H9 (cell line): ENCODE results near the gene MGAT5B. TPM values are rescaled to one million over a fixed set of nuclear protein-coding genes. Genes with fewer than 3 reads are reported as not detected.

Experiments used
- DNase-seq: peaks from one replicate; pipeline ENCODE4 v3.0.0-alpha.2; 2017
- H2AFZ ChIP-seq: one replicate; pipeline ENCODE4 v1.6.1; 2013; ENCODE audit warnings: mild to moderate bottlenecking, low read length, control low read depth, moderate library complexity
- H2AK5ac ChIP-seq: 2 replicates; pipeline ENCODE4 v1.6.1; 2013; ENCODE audit warnings: low read length, control low read depth, mixed read lengths; ENCODE audit not compliant: insufficient read length
- H2BK120ac ChIP-seq: one replicate; pipeline ENCODE4 v1.6.1; 2013; ENCODE audit warnings: low read depth, mild to moderate bottlenecking, low read length, control low read depth, inconsistent platforms; ENCODE audit not compliant: poor library complexity, severe bottlenecking
- H2BK12ac ChIP-seq: 2 replicates; pipeline ENCODE4 v1.6.1; 2013; ENCODE audit warnings: low read length, control low read depth, mixed read lengths, low read depth; ENCODE audit not compliant: insufficient read length
- H2BK15ac ChIP-seq: 2 replicates; pipeline ENCODE4 v1.6.1; 2013; ENCODE audit warnings: low read depth, low read length, control low read depth
- H2BK20ac ChIP-seq: one replicate; pipeline ENCODE4 v1.6.1; 2013; ENCODE audit warnings: low read depth, mild to moderate bottlenecking, low read length, control low read depth, inconsistent platforms; ENCODE audit not compliant: poor library complexity, severe bottlenecking
- H2BK5ac ChIP-seq: 2 replicates; pipeline ENCODE4 v1.6.1; 2013; ENCODE audit warnings: low read length, control low read depth, mixed read lengths; ENCODE audit not compliant: insufficient read length
- H3K14ac ChIP-seq: 2 replicates; pipeline ENCODE4 v1.6.1; 2013; ENCODE audit warnings: low read length, control low read depth; ENCODE audit not compliant: insufficient read depth
- H3K18ac ChIP-seq: 2 replicates; pipeline ENCODE4 v1.6.1; 2013; ENCODE audit warnings: low read depth, mild to moderate bottlenecking, mixed read lengths, low read length, control low read depth; ENCODE audit not compliant: insufficient read length
- H3K23ac ChIP-seq: 2 replicates; pipeline ENCODE4 v1.6.1; 2013; ENCODE audit warnings: low read length, control low read depth, mixed read lengths, low read depth; ENCODE audit not compliant: insufficient read length
- H3K23me2 ChIP-seq: 2 replicates; pipeline ENCODE4 v1.6.1; 2013; ENCODE audit warnings: low read depth, mild to moderate bottlenecking, mixed read lengths, low read length, control low read depth; ENCODE audit not compliant: insufficient read length, poor library complexity, severe bottlenecking
- H3K27ac ChIP-seq: 2 replicates; pipeline ENCODE4 v1.5.1; 2013; ENCODE audit warnings: low read length, control low read depth, mixed read lengths, low read depth; ENCODE audit not compliant: insufficient read length
- H3K27me3 ChIP-seq: 2 replicates; pipeline ENCODE4 v1.6.1; 2013; ENCODE audit warnings: low read length, control low read depth, inconsistent platforms; ENCODE audit not compliant: insufficient read depth
- H3K4ac ChIP-seq: 2 replicates; pipeline ENCODE4 v1.6.1; 2013; ENCODE audit warnings: low read depth, mild to moderate bottlenecking, control low read depth, inconsistent platforms, low read length, moderate library complexity
- H3K4me1 ChIP-seq: 2 replicates; pipeline ENCODE4 v1.6.1; 2013; ENCODE audit warnings: low read length, control low read depth, inconsistent platforms; ENCODE audit not compliant: insufficient read depth
- H3K4me2 ChIP-seq: 2 replicates; pipeline ENCODE4 v1.6.1; 2013; ENCODE audit warnings: low read length, control low read depth, mixed read lengths; ENCODE audit not compliant: insufficient read length, insufficient read depth
- H3K56ac ChIP-seq: 2 replicates; pipeline ENCODE4 v1.6.1; 2013; ENCODE audit warnings: low read depth, mild to moderate bottlenecking, mixed read lengths, low read length, control low read depth; ENCODE audit not compliant: insufficient read length
- H3K79me1 ChIP-seq: 2 replicates; pipeline ENCODE4 v1.6.1; 2013; ENCODE audit warnings: low read depth, mild to moderate bottlenecking, moderate library complexity, low read length, control low read depth, inconsistent platforms; ENCODE audit not compliant: insufficient read depth, poor library complexity, severe bottlenecking
- H3K79me2 ChIP-seq: 2 replicates; pipeline ENCODE4 v1.6.1; 2013; ENCODE audit warnings: low read length, control low read depth, inconsistent platforms; ENCODE audit not compliant: insufficient read depth
- H3K9ac ChIP-seq: 2 replicates; pipeline ENCODE4 v1.6.1; 2013; ENCODE audit warnings: low read length, control low read depth, mixed read lengths; ENCODE audit not compliant: insufficient read length; ENCODE audit errors: extremely low read depth
- H3K9me3 ChIP-seq: one replicate; pipeline ENCODE4 v1.6.1; 2013; ENCODE audit warnings: low read depth, low read length, inconsistent platforms; ENCODE audit not compliant: control insufficient read depth
- H3T11ph ChIP-seq: one replicate; pipeline ENCODE4 v1.6.1; 2013; ENCODE audit warnings: mild to moderate bottlenecking, low read length, control low read depth, inconsistent platforms
- H4K20me1 ChIP-seq: one replicate; pipeline ENCODE4 v1.6.1; 2013; ENCODE audit not compliant: control insufficient read depth, insufficient read length, insufficient read depth
- H4K5ac ChIP-seq: 2 replicates; pipeline ENCODE4 v1.6.1; 2013; ENCODE audit warnings: low read depth, mild to moderate bottlenecking, mixed read lengths, low read length, control low read depth; ENCODE audit not compliant: insufficient read length
- H4K8ac ChIP-seq: replicated peaks from 2 replicates; pipeline ENCODE4 v1.6.1; 2013; ENCODE audit warnings: low read length, control low read depth, mixed read lengths, low read depth; ENCODE audit not compliant: insufficient read length
- H4K91ac ChIP-seq: 2 replicates; pipeline ENCODE4 v1.6.1; 2013; ENCODE audit warnings: low read depth, mild to moderate bottlenecking, moderate library complexity, mixed read lengths, low read length, control low read depth; ENCODE audit not compliant: insufficient read length
- H3K27ac Mint-ChIP-seq, 3 experiments: 2 replicates in 2 of 3; 3 replicates in 1 of 3; pipeline ENCODE4 v1.8.0; 2020 to 2021; ENCODE audit warnings: mixed read lengths in 3 of 3, mild to moderate bottlenecking in 1 of 3, moderate library complexity in 1 of 3
- H3K27me3 Mint-ChIP-seq: 2 replicates; pipeline ENCODE4 v1.8.0; 2021; ENCODE audit warnings: low read depth, mild to moderate bottlenecking, moderate library complexity, mixed read lengths
- H3K36me3 Mint-ChIP-seq, 3 experiments: 2 replicates in 2 of 3; 3 replicates in 1 of 3; pipeline ENCODE4 v1.8.0; 2020 to 2021; ENCODE audit warnings: low read depth in 3 of 3, mixed read lengths in 3 of 3; ENCODE audit not compliant: insufficient read depth in 1 of 3
- H3K4me1 Mint-ChIP-seq, 2 experiments: 2 replicates each; pipeline ENCODE4 v1.8.0; 2020; ENCODE audit warnings: mixed read lengths in 2 of 2
- H3K4me3 Mint-ChIP-seq, 2 experiments: 2 replicates in 1 of 2; 3 replicates in 1 of 2; pipeline ENCODE4 v1.8.0; 2020 to 2021; ENCODE audit warnings: mild to moderate bottlenecking in 2 of 2, mixed read lengths in 2 of 2, moderate library complexity in 1 of 2
- H3K9me3 Mint-ChIP-seq, 2 experiments: 2 replicates in 1 of 2; 3 replicates in 1 of 2; pipeline ENCODE4 v1.8.0; 2020; ENCODE audit warnings: mild to moderate bottlenecking in 2 of 2, mixed read lengths in 2 of 2, moderate library complexity in 1 of 2
- CTCF ChIP-seq: fragments of 200-600 bp; sonication (generic); conservative IDR thresholded peaks from 3 replicates; pipeline ENCODE4 v1.8.0; 2021; ENCODE audit warnings: antibody characterized with exemption, mild to moderate bottlenecking
- WGBS: extraction: QIAGEN DNeasy Blood & Tissue Kit; methylation state at CpG from one replicate; pipeline ENCODE4 v1.1.7; 2013; ENCODE audit warnings: missing lambda C conversion rate, low lambda C conversion rate, mixed read lengths; ENCODE audit not compliant: insufficient read length; ENCODE audit errors: extremely low coverage; 5-methylcytosine and 5-hydroxymethylcytosine counted together
- total RNA-seq: library from RNA; stranded (reverse); gene quantifications from 2 replicates; pipeline ENCODE4 v1.2.1, GENCODE V29; 2021

Gene MGAT5B
- total RNA-seq, 1 experiment from 2014 or later = 4.9 TPM

- Histone ChIP-seq H3K9me3 (no peaks in the 10 kb centered on the region), H3K4me2 (no peak overlapping the region), H3K9ac (no peak overlapping the region), H3K79me2 (no peaks in the 10 kb centered on the region), H4K8ac (no peak overlapping the region), H3K56ac (no peak overlapping the region), H2BK20ac (no peak overlapping the region), H3K27ac (no peak overlapping the region), H4K20me1 (no peaks in the 10 kb centered on the region), H3K4ac (no peak overlapping the region), H3K79me1 (no peaks in the 10 kb centered on the region), H3K4me1 (no peaks in the 10 kb centered on the region), H4K91ac (no peak overlapping the region), H3T11ph (no peak overlapping the region), H3K23ac (no peak overlapping the region), H3K18ac (no peak overlapping the region), H2AFZ (no peak overlapping the region), H2BK12ac (no peak overlapping the region), H3K14ac (no peak overlapping the region), H2BK5ac (no peak overlapping the region), H2BK15ac (no peak overlapping the region), H2BK120ac (no peak overlapping the region), H3K23me2 (no peaks in the 10 kb centered on the region), H2AK5ac (no peak overlapping the region), H4K5ac (no peak overlapping the region), H3K27me3 (no peaks in the 10 kb centered on the region)
- Mint-ChIP-seq H3K4me1 (peaks cover 6 to 35% of the 10 kb centered on the region in 2 experiments), H3K36me3 (no peaks in the 10 kb centered on the region; a peak in 1 of 7 replicates), H3K9me3 (no peaks in the 10 kb centered on the region), H3K27ac (no peak overlapping the region), H3K4me3 (no peak overlapping the region), H3K27me3 (no peaks in the 10 kb centered on the region)
- DNase-seq = no peak
- no CpG with 5 or more reads among the region's 10 CpGs for WGBS
- TF ChIP-seq CTCF = no peak
Measured at GRCh38 chr17:76947309-76947708, 79.1 kb downstream of the MGAT5B start.
